Measurements from ENCODE around the gene CCDC197.

CCDC197 gene

GRCh38 chr14:94001501-94002396 is 4.6 kb downstream of the CCDC197 start:
- DNase-seq = peak; percentile 42 to 57

GRCh38 chr14:94003397-94003796 is 6.3 kb downstream of the CCDC197 start:
- DNase-seq = no peak

- no peak for DNase-seq
Measured at GRCh38 chr14:94004015-94004414, 6.9 kb downstream of the CCDC197 start.

GRCh38 chr14:94005324-94006073 is 8.4 kb downstream of the CCDC197 start:
- no peak for DNase-seq

- DNase-seq = no peak
Measured at GRCh38 chr14:94008234-94008633, 11.1 kb downstream of the CCDC197 start.

- DNase-seq = no peak
Measured at GRCh38 chr14:94009767-94010166, 12.7 kb downstream of the CCDC197 start.

- DNase-seq = no peak
Measured at GRCh38 chr14:94010625-94011024, 13.5 kb downstream of the CCDC197 start.

GRCh38 chr14:94011795-94012194 is 14.7 kb downstream of the CCDC197 start:
- no peak for DNase-seq

GRCh38 chr14:94014382-94014781 is 17.3 kb downstream of the CCDC197 start:
- no peak for DNase-seq

GRCh38 chr14:94015223-94015622 is 18.1 kb downstream of the CCDC197 start:
- DNase-seq = no peak

GRCh38 chr14:94016446-94016976 is 19.4 kb downstream of the CCDC197 start:
- no peak for DNase-seq

- no peak for DNase-seq
Measured at GRCh38 chr14:94018308-94018707, 21.2 kb downstream of the CCDC197 start.

GRCh38 chr14:94019329-94019728 is 22.2 kb downstream of the CCDC197 start:
- DNase-seq = no peak

- DNase-seq = no peak
Measured at GRCh38 chr14:94020267-94020666, 23.2 kb downstream of the CCDC197 start.

- no peak for DNase-seq
Measured at GRCh38 chr14:94021001-94021400, 23.9 kb downstream of the CCDC197 start.

- DNase-seq = no peak
Measured at GRCh38 chr14:94021416-94022157, 24.5 kb downstream of the CCDC197 start.

- DNase-seq = no peak
Measured at GRCh38 chr14:94022532-94023411, 25.7 kb downstream of the CCDC197 start.

- no peak for DNase-seq
Measured at GRCh38 chr14:94024549-94024948, 27.4 kb downstream of the CCDC197 start.

- no peak for DNase-seq
Measured at GRCh38 chr14:94025720-94026119, 28.6 kb downstream of the CCDC197 start.

GRCh38 chr14:94026173-94026888 is 29.2 kb downstream of the CCDC197 start, which contains the start of gene OTUB2:
OTUB2 (plus strand) TSS chr14:94026340; CDS start chr14:94026538, 198 bp downstream.
- DNase-seq = peak; percentile 91 to 95

- no peak for DNase-seq
Measured at GRCh38 chr14:94026889-94027469, 29.9 kb downstream of the CCDC197 start.

Measured in stimulated activated CD4-positive, alpha-beta T cell treated with anti-CD3 and anti-CD28 coated beads, Interleukin-4, amount 100 ng/mL, for 4 hours (primary cell).